ENCODE data around the gene CEP57L1.

GRCh38 chr6:109124219-109124618 lies 28.9 kb downstream of the CEP57L1 start:
- TF ChIP-seq CTCF (conservative IDR thresholded peaks at IDR 0.05; ENCODE audit: low read depth in 2 of 2): no peak
- no peak for TF ChIP-seq POLR2AphosphoS5 (IDR thresholded peaks at IDR 0.05; ENCODE audit: low read depth)
- no peak for TF ChIP-seq REST (IDR thresholded peaks at IDR 0.05; ENCODE audit: unreplicated experiment)

Data from GM23338 (cell line).